Chondrocyte (in vitro differentiated cells): ENCODE data around the gene GRAMD1B. TPM values are rescaled to one million over a fixed set of nuclear protein-coding genes. Genes with fewer than 3 reads are reported as not detected.

Experiments used
- DNase-seq: peaks from one replicate; pipeline ENCODE4 v3.0.0; 2021; ENCODE audit warnings: mixed read lengths, low spot score
- H3K27ac Mint-ChIP-seq: one replicate; pipeline ENCODE4 v1.8.0; 2021; ENCODE audit warnings: mild to moderate bottlenecking, moderate library complexity, mixed read lengths; ENCODE audit not compliant: unreplicated experiment
- H3K27me3 Mint-ChIP-seq: 2 replicates; pipeline ENCODE4 v1.8.0; 2021; ENCODE audit warnings: low read depth, mixed read lengths
- H3K36me3 Mint-ChIP-seq: 2 replicates; pipeline ENCODE4 v1.8.0; 2021; ENCODE audit warnings: low read depth, mixed read lengths
- H3K4me1 Mint-ChIP-seq: 2 replicates; pipeline ENCODE4 v1.8.0; 2021; ENCODE audit warnings: low read depth, mild to moderate bottlenecking, mixed read lengths
- H3K4me3 Mint-ChIP-seq: one replicate; pipeline ENCODE4 v1.8.0; 2021; ENCODE audit warnings: mild to moderate bottlenecking, moderate library complexity, mixed read lengths; ENCODE audit not compliant: unreplicated experiment
- H3K9me3 Mint-ChIP-seq: 2 replicates; pipeline ENCODE4 v1.8.0; 2021; ENCODE audit warnings: low read depth, mixed read lengths
- total RNA-seq: library from RNA; stranded (reverse); gene quantifications from 3 replicates; pipeline ENCODE4 v1.2.1, GENCODE V29; 2021
- TF ChIP-seq, protein P1 (sequence below): fragments of 200-600 bp; sonication (generic); IDR thresholded peaks from 2 replicates; pipeline ENCODE4 v1.5.0; 2021; ENCODE audit warnings: antibody characterized with exemption, mild to moderate bottlenecking, moderate library complexity

GRAMD1B gene
- total RNA-seq, 1 donor from 2014 or later, result 0.99 TPM

DNA sequence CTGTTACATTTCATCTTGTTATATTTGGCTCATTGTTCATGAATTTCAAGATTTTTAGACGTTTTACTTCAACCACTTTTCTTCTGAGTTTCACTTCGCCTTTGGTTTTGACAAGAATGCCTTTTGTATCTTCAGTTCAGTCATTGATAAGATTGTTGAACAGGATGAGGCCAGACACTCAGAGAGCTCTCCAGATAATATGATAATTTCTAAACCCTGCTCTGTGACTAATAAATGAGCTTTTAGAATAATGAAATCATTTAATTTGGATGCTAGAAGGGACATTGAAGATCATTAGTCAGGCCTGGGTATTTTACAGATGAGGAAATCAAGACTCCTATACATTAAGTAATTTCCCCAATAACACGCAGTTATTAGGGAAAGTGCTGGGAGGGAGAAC lies 37.2 kb upstream of the GRAMD1B start:
- peaks cover 3% of the 10 kb centered on the region for H3K36me3 Mint-ChIP-seq
- peaks cover 42% of the 10 kb centered on the region for H3K27me3 Mint-ChIP-seq
- H3K4me1 Mint-ChIP-seq, result no peaks in the 10 kb centered on the region
- no peak for DNase-seq
- TF ChIP-seq, protein P1, sequence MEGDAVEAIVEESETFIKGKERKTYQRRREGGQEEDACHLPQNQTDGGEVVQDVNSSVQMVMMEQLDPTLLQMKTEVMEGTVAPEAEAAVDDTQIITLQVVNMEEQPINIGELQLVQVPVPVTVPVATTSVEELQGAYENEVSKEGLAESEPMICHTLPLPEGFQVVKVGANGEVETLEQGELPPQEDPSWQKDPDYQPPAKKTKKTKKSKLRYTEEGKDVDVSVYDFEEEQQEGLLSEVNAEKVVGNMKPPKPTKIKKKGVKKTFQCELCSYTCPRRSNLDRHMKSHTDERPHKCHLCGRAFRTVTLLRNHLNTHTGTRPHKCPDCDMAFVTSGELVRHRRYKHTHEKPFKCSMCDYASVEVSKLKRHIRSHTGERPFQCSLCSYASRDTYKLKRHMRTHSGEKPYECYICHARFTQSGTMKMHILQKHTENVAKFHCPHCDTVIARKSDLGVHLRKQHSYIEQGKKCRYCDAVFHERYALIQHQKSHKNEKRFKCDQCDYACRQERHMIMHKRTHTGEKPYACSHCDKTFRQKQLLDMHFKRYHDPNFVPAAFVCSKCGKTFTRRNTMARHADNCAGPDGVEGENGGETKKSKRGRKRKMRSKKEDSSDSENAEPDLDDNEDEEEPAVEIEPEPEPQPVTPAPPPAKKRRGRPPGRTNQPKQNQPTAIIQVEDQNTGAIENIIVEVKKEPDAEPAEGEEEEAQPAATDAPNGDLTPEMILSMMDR, result no peak
- H3K27ac Mint-ChIP-seq, result no peak overlapping the region
- no peak overlapping the region for H3K4me3 Mint-ChIP-seq
- H3K9me3 Mint-ChIP-seq, result no peaks in the 10 kb centered on the region

DNA sequence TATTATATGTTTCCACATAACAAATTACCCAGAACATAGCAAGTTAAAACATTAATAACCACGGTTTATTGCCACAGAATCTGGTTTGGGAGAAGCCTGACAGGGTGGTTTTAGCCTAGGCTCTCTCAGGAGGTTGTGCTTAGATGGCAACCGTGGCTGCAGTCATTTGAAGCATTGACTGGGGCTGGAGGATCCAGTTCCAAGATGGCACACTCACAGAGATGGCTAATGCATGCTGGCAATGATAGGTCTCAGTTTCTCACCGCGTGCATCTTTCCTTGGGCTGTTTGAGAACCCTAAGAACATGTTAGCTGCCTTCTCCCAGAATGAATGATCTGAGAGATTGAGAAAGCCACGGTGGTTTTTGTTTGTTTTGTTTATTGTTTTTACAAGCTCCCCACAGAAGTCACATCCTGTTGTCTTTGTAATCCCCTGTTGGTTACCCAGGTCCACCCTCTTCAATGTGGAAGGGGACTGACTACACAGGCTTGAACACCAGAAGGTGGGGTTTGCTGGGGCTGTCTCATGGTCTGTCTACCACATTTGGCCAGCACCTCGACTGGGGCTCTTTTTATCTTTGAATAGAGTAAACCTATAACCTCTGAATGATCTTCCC lies 36.6 kb upstream of the GRAMD1B start:
- Mint-ChIP-seq H3K27ac (no peak overlapping the region), H3K36me3 (peaks cover 3% of the 10 kb centered on the region), H3K9me3 (no peaks in the 10 kb centered on the region), H3K4me1 (no peaks in the 10 kb centered on the region), H3K4me3 (no peak overlapping the region), H3K27me3 (peaks cover 42% of the 10 kb centered on the region)
- TF ChIP-seq, protein P1, result no peak
- DNase-seq, result no peak

DNA sequence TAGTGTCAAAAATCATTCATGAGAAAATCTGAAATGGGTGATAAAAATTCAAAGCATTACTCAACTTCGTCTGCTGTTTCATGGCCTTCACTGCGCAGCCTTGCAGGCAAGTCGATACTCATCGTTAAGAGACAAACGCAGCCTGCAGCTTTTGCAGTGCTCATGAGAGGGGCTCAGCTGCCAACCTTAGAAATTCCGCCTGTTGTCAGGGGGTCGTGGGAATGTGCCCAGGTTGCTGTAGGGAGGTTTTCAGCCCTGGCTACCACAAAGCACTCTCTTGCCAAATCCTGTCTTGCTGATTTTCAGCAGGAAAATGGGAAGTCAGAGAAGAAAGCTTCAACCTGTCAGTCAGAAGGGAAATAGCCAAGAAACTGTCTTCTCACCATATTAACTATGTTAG lies 25.4 kb upstream of the GRAMD1B start:
- Mint-ChIP-seq H3K9me3 (no peaks in the 10 kb centered on the region), H3K27ac (no peak overlapping the region), H3K4me1 (no peaks in the 10 kb centered on the region), H3K27me3 (peaks cover 53% of the 10 kb centered on the region), H3K4me3 (no peak overlapping the region), H3K36me3 (no peaks in the 10 kb centered on the region)
- TF ChIP-seq, protein P1, result no peak
- no peak for DNase-seq

DNA sequence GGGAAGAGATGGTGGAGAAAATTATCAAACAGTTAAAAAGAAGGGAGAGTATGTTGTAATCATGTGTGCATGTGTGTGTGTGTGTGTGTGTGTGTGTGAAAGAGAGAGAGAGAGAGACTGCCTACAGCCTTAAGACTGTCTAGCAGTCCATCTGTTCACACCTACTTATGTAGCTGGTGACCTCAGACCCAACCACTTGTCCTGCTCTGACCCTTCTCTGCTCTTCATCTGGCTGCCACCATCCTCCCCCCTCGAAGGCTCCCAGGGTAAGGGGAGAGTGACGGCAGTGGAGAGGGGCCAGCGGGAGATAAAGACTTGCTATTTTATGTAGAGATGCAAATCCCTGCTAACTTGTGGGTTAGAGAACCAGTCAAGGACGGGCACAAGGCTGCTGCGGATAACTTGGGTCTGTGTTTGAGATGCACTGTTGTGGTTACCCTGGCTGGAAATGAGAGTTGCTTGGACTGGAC lies 24.9 kb upstream of the GRAMD1B start:
- TF ChIP-seq, protein P1, result no peak
- H3K4me3 Mint-ChIP-seq, result no peak overlapping the region
- no peaks in the 10 kb centered on the region for H3K36me3 Mint-ChIP-seq
- H3K27ac Mint-ChIP-seq, result no peak overlapping the region
- no peak for DNase-seq
- H3K27me3 Mint-ChIP-seq, result peaks cover 57% of the 10 kb centered on the region
- no peaks in the 10 kb centered on the region for H3K4me1 Mint-ChIP-seq
- H3K9me3 Mint-ChIP-seq, result no peaks in the 10 kb centered on the region

DNA sequence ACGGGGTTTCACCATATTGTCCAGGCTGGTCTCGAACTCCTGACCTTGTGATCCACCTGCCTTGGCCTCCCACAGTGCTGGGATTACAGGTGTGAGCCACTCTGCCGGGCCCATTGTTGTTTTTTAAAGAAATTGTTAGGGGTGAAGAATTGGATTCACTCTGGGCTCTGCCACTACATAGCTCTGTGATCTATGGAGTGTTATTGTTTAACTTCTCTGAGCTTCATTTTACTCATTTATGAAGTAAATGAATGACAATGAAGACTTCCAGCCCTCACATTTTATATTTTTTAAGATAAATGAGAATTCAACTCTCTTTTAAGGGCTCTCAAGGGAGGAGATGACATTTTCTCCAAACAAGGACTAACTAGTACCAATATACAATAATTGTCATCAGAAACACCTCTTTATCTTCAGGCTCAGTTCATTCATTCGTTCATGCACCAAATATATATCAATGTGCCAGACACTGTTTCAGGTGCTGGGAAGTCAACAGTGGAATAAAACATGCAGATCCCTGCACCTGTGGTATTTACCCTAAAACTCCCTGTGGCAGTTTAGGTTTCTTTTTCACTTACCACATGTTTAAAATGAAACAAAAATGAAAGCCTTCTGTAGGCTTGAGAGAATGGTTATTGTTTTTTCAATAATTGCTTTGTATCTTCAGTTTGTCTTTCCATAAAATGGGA lies 23.5 kb upstream of the GRAMD1B start:
- Mint-ChIP-seq H3K4me1 (no peaks in the 10 kb centered on the region), H3K9me3 (no peaks in the 10 kb centered on the region), H3K27me3 (peaks cover 57% of the 10 kb centered on the region), H3K36me3 (no peaks in the 10 kb centered on the region), H3K4me3 (no peak overlapping the region), H3K27ac (no peak overlapping the region)
- TF ChIP-seq, protein P1, result no peak
- DNase-seq, result no peak
